SW 1271 (cell line): ENCODE data around the gene CCDC18.
A peak's percentile ranks its signal among the peaks of the same experiment; 100 is the strongest.
"Not testable (repeated sequence)": the region's sequence is repeated elsewhere in the genome, so short reads cannot be mapped to it uniquely, and the experiment has no call there.

Experiments
- DNase-seq, 2 experiments: peaks; one replicate each; lab custom pipeline; 2025; lab: John Stamatoyannopoulos, UW

CCDC18 gene

DNA sequence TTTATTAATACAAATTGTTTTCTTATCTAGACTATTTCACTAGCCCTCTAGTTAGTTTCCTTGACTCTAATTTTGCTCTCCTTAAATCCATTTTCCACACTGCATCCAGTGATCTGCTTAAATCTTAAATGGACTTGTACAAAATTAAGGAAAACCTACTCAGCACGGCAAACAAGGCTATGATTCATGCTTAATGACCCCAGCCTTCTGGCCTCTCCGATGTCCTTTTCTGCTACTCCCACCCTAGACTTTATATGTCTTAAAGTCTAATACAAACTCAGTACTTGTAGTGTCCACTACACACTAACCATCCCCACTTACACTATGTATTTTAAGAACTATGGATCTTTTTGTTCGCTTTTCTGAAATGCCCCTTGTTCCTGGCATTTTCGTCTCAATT, 2.5 kb upstream of the CCDC18 start:
- DNase-seq, result no peak

- DNase-seq, result no peak
Measured at GRCh38 chr1:93178418-93178817, 2.1 kb upstream of the CCDC18 start.

DNA sequence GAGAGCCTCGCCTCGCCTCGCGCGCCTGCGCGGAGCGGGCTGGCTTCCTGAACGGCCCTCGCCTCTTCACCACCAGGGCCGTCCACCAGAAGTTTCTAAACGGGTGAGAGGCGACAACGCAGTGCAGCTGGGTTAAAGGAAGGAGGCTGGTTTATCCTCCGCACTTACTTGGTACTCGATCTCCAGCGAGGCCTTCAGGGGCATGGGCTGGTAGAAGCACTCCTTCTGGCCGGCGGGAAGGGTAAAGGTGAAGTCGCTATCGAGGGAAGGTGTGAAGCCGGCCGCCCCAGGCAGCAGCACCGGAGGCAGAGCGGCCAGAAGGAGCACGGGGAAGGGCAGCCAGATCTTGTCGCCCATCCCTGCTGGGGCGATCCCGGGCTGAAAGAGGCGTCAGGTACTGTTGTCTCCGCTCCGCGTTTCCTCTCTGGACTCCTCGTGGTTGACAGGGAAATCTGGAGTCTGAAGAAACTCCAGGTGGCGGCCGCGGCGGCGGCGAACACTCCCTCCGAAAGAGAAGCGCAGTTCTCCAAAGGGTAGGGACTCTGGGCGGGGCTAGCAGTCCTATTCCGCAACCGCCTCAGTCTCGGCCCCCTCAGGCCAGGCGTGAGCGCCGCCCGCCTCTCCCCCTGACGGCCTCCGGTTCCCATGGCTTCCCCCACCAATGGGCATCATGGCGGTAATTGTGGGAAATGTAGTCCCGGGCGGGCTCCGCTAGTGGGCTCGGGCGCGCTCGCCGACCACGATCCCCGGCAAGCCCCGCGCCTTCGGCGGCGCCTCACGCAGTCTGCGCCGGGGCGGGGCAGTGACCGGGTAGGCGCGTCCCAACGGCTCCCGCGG, 420 bp upstream of the CCDC18 start, which contains the start of gene TMED5:
Gene TMED5, minus strand, starts transcription at position 528 of the 837 bp plus-strand sequence. Its CDS starts 171 bp downstream, at position 357.
- peak; percentile 82 to 92 for DNase-seq

DNA sequence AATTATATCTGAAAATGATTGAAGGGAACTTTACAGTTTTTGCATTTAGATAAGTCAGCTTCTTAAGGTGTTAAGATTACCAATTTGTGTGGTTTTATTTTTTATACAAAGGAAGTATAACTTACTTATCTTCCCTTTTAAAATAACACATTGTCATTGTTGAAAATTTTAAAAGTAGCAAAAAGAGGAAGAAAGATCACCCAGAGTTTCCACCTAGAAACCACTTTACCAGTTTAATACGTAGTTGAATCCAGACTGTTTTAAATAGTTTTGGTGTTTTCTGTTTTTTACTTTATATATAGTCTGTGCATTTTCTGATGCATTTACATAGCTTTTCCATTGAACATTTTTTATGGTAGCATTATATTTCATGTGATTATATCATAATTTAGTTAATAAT, 6.1 kb downstream of the CCDC18 start:
- DNase-seq, result no peak

- no peak for DNase-seq
Measured at GRCh38 chr1:93190432-93190831, 9.9 kb downstream of the CCDC18 start.

DNA sequence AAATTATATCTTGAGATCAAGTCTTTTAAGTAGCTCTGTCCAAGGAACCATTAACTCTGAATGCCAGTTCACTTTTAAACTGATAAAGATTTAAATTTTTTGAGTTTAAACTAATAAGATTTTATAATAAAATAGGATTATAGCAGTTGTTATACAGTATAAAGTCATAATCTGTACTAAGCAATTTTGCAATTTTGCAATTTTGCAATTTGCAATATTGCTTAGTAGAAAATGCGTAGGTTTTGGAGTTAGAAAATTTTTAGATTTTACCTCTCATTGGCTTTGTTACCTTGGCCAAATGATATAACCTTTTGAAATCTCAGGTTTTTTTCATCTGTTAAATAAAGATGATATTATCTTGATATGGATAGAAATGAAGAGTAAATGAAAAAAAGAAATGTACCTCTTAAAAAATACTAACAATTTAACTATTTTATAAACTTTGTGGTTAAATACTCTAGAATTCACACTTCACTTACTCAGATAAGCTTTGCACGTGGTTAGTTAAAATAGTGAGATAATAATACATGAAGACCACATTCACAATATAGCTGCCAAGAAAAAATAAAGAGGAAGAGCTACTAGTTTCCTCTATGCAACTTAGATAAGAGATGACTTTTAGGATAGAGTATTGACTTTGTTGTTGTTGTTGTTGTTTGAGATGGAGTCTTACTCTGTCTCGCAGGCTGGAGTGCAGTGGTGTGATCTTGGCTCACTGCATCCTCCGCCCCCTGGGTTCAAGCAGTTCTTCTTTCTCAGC, 13.9 kb downstream of the CCDC18 start:
- no peak for DNase-seq

DNA sequence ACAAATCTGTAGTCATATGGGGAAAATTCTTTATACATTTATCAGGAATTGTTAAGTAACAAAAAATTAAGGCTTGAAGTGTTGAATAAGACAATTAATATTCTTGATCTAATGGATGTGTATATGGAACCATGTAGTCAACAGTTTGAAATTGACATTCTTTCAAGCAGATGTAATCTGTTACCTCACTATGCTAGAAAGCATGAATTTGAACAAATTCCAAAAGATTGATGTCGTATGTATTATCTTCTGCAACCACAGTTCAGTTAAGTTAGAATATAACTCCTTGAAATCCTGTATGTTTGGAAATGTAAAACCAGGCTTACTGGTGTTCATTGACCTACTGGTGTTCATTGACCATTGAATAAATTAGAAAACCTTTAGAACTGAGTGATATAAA, 16.1 kb downstream of the CCDC18 start:
- DNase-seq, result no peak

GRCh38 chr1:93199150-93199549, 18.6 kb downstream of the CCDC18 start:
- no peak for DNase-seq

- DNase-seq, result no peak
Measured at GRCh38 chr1:93200086-93200620, 19.6 kb downstream of the CCDC18 start.

DNA sequence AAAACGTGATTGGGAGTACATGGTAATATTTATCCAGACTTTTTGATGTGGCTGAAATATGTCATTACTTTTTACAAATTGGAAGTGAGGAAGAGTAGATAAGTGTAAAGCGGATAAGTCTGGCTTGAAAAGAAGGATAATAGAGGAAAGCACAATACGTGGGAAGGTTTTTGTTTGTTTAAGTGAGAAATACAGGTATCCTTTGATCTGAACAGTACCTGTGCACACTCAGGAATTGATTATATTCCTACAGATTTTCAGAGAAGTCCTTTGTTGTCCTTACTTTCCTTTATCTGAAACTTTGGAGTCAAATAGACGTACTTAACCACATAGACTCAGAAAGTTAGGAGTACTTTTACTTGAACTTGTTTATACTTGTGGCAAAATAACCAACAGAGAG, 20.2 kb downstream of the CCDC18 start:
- DNase-seq, result no peak

DNA sequence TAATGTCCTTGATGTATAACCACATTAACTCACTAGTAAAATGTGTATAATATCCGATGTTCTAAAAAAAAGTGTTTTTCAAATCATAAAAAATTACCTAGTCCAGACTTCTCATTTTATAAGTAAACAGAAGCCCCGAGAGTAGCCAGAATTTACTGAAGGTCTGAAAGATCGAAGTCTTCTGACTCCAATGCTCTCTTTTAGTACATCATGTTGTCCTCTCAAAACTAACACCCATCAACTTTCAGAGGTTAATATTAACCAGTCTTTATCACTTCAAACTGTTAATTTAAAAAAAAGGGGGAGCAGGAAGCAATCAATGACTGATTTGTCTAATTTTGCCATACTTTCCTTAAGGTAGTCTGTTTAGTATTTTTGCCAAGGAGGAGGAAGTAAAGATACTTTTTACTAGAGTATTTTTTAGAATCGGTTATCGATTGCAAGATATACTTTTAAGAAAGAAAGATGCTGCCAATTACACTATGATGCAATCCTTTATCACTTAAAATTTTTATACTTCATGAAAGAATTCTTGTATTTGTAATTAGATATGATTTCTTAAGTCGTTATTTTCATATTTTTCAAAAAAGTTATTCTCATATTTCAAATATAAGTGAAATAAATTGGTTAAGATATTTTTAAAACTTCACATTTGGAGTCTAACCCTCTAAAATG, 25.5 kb downstream of the CCDC18 start:
- DNase-seq, result no peak

DNA sequence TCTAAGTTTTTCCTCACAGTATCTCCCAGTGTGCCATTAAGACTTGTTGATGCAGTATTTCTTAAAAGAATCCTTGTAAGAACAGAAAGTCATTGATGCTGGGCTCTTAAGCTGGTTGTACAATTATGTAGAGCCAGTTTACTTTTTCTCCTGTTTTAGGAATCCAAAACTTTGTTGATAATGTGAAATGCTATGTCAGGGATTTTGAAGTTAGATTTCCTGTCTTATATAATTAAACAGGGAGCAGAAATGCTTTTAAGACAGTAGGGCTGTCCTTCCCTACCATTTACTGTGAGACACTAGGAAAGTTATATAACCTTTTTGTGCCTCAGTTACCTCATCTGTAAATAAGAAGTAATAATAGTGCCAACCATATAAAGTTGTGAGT, 26.0 kb downstream of the CCDC18 start:
- DNase-seq, result no peak

- no peak for DNase-seq
Measured at GRCh38 chr1:93207211-93207610, 26.7 kb downstream of the CCDC18 start.

DNA sequence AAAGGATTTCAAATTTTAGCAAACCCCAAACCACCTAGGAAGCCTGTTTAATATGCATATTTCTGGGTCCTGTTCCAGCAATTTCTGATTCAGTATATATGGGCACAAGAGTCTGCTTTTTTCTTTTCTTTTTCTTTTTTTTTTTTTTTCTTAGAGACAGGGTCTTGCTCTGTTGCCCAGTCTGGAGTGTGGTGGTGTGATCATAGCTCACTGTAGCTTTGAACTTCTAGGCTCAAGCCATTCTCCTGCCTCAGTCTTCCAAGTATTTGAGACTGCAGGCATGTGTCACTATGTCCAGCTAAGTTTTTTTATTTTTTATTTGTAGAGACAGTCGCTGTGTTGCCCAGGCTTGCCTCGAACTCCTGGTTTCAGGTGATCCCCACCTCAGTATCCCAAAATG, 34.8 kb downstream of the CCDC18 start:
- DNase-seq, result no peak

- DNase-seq, result no peak
Measured at GRCh38 chr1:93219443-93219842, 38.9 kb downstream of the CCDC18 start.

GRCh38 chr1:93220716-93221115, 40.2 kb downstream of the CCDC18 start:
- not testable (repeated sequence) for DNase-seq

DNA sequence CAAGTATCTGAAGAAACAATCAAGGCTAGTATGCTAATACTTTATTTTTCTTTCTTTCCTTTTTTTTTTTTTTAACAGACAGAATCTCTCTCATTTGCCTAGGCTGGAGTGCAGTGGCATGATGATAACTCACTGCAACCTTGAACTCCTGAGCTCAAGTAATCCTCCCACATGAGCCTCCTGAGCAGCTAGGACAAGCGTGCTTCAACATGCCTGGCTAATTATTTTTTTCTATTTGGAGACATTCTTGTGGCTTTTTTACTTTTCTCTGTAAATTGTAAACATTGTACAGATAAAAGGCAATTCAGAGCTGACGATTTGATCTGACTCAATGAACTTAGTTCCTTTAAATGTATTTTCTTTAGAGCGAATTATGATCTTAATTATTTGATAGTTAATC, 41.4 kb downstream of the CCDC18 start:
- no peak for DNase-seq

DNA sequence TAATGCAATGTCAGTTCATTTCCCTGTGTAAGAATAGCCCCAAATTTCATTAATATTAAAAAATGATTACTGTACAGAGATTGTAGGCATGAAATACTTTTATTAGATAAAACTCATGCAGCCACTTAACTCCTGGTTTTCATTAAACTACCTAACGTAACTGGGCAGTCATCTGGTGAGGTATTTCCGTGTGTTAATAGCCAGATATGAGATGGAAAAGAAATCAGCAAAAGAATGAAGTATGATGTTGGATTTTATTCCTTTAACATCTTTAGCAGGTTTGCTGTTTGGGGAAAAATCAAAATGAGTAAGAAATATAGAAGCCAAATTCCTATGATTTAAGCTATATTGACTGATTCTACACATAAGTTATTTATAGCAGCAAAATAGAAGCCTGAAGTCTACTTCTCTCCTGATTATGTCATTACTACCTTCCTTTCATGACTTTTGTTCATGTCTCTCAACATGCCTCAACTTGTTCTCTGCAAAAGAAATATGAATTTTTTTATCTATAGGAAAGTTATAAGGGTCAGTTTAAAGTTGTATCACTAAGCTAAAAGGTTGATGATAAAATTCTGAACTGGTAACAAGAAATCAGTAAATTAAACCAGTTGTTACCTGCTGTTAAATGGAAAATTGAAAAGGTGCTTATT, 42.6 kb downstream of the CCDC18 start:
- no peak for DNase-seq

GRCh38 chr1:93235261-93235660, 54.7 kb downstream of the CCDC18 start:
- DNase-seq, result no peak

DNA sequence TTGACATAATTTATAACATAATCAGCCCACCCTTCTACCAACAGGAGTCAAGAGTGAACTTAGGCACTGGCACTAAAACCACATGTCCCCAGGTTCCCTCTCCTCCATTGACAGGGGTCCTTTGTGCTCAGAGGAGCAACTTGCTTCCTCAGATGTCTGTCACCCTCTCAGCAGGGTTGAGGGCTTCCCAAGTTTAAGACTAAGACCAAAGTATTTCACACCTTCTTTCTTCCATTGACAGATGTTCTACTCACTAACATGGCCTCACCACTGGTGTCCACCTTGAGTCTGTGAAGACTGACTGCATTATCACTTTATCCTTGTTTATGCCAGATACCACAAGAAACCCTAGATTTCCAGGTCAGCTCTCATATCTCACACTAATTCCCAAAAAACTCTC, 56.5 kb downstream of the CCDC18 start:
- no peak for DNase-seq

DNA sequence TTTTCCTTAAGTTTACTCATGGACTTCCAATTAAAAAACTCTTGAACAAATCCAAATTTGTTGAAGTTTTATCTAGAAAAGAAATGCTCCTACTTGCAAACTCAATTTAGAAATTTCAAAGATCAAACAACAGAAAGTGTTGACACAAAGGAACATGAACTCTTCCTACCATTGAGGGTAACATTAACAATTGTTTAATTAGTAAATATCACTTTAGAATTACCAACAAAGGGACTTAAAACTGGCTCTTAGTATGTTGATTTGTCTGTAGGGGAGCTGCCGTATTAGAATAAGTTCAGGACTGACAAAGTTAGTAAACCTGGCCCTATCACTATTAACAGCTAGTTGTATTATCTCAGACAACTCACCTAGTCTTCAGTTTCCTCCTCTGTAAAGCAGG, 57.9 kb downstream of the CCDC18 start:
- DNase-seq, result no peak

DNA sequence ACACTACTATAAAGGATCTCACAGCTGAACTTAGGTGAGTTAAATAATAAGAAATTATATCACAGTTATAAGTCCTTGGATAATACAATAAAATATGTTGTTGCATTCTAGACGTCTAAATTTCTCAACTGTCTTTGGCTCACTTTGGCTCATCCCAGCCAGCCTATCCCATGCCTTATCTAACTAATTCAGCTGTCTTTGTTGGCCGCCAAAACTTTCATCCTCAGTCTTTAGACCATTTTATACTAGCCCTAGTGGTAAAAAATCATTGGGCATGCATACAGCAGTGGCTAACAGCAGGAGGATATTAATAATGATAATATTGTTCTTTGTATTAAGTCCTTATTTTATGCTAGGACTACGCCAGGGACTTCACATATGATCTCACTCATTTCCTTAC, 59.3 kb downstream of the CCDC18 start:
- no peak for DNase-seq
